ENCODE data around the gene APOBR. TPM values are rescaled to one million over a fixed set of nuclear protein-coding genes. Genes with fewer than 3 reads are reported as not detected.

Gene APOBR
- total and polyA plus RNA-seq, 4 experiments from 2014 or later = 0.12 to 9.9 (median 6.3) TPM

DNA sequence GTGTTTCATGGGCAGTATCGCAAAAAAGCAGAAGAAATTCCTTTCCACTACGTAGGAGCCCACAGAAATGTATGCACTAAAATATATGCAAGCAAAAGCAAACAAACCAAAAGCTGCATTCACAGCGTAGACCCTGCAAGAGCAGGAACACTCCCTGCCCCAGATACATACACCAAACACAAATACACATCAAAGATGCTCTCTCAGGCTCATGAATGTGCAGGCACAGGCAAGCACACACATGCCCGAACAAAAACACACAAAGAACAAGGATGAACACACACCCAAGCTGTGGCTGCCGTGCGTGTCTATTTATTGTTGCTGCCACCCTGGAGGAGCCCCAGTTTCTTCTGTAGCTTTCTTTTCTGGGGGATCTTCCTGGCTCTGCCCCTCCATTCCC, 42.6 kb downstream of the APOBR start:
- H3K9me3 ChIP-seq (ENCODE audit: control insufficient read depth in 1 of 2, low read length in 2 of 2) = no peaks in the 10 kb centered on the region
- H3K4me1 ChIP-seq (ENCODE audit: insufficient read depth, low read length) = peaks cover 37% of the 10 kb centered on the region
- H3K27me3 ChIP-seq (ENCODE audit: insufficient read depth, low read length) = no peaks in the 10 kb centered on the region
- H3K4me3 Mint-ChIP-seq = peak overlapping the region in 2 of 8 donors; percentile 12 to 25
- H3K27me3 Mint-ChIP-seq = no peaks in the 10 kb centered on the region
- DNase-seq = peak in 1 of 5 donors; percentile 11
- H3K36me3 Mint-ChIP-seq = peaks cover 4 to 6% of the 10 kb centered on the region in 2 donors
- CTCF ChIA-PET (ENCODE audit: partially characterized antibody) = no interaction called here
- no peak overlapping the region for H3K27ac ChIP-seq (ENCODE audit: low read depth, low read length)
- no peak overlapping the region for H3K4me3 ChIP-seq (ENCODE audit: low read length in 2 of 2)
- intact Hi-C loops (cut with micrococcal nuclease) = no loop called here
- H3K27ac Mint-ChIP-seq = peak overlapping the region in 6 of 7 donors; percentile 44 to 88 (median 78)
- POLR2A ChIA-PET (ENCODE audit: partially characterized antibody) = interaction anchor here (0.8 to 2.1 kb wide), 3 partner anchors 11 to 43 kb away, joined by 3 to 8 read pairs (median 7); partner anchors contain the start of genes APOBR and SGF29
- H3K9me3 Mint-ChIP-seq = peaks cover 0 to 6% (median 0%) of the 10 kb centered on the region in 8 donors
- H3K36me3 ChIP-seq (ENCODE audit: insufficient read depth, low read length) = no peaks in the 10 kb centered on the region
- peaks cover 30 to 56% (median 44%) of the 10 kb centered on the region in 4 donors for H3K4me1 Mint-ChIP-seq

DNA sequence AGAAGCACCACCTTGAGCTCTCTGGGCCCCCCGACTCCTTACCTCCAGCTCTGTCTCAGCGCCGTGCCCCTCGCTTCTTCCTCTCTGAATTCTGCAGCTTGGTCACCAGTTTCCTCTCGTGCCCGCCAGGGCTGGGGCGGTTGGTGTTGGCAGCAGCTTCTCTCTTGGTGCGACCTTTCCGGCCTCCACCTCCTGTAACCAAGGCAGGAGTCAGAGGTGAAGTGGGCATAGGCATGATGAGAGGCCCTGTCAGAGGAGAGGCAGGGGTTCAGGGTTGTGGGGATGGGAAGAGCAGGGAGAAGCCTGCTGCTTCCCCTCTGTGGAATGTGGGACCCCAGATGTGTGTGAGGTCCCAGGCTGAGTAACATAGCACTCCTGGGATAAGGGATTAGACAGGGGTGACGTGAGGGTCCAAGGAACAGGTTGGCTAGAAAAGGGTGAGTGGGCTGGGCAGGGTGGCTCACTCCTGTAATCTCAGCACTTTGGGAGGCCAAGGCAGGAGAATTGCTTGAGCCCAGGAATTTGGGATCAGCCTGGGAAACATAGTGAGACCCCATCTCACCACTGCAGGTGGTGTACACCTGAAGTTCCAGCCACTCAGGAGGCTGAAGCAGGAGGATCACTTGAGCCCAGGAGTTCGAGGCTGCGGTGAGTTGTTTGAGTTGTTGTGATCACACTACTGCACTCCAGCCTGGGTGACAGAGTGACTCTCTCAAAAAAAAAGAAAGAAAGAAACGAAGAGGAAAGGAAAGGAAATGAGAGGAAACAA, 43.7 kb downstream of the APOBR start:
- peaks cover 0 to 6% (median 0%) of the 10 kb centered on the region in 8 donors for H3K9me3 Mint-ChIP-seq
- no peaks in the 10 kb centered on the region for H3K36me3 ChIP-seq (ENCODE audit: insufficient read depth, low read length)
- H3K4me1 Mint-ChIP-seq = peaks cover 26 to 53% (median 43%) of the 10 kb centered on the region in 4 donors
- H3K27ac Mint-ChIP-seq = peak overlapping the region; percentile 44 to 88 (median 80)
- H3K27ac ChIP-seq (ENCODE audit: low read depth, low read length) = no peak overlapping the region
- intact Hi-C loops (cut with micrococcal nuclease) = no loop called here
- ChIA-PET POLR2A (ENCODE audit: partially characterized antibody) (interaction anchor here (2.1 kb wide), 2 partner anchors 16 kb away, joined by 5 to 7 read pairs; partner anchors contain the start of gene SGF29), CTCF (ENCODE audit: partially characterized antibody) (no interaction called here)
- H3K27me3 ChIP-seq (ENCODE audit: insufficient read depth, low read length) = no peaks in the 10 kb centered on the region
- no peak overlapping the region for H3K4me3 Mint-ChIP-seq
- DNase-seq = no peak
- peaks cover 0 to 2% of the 10 kb centered on the region in 2 donors for H3K27me3 Mint-ChIP-seq
- H3K36me3 Mint-ChIP-seq = peaks cover 4 to 6% of the 10 kb centered on the region in 2 donors
- H3K9me3 ChIP-seq (ENCODE audit: control insufficient read depth in 1 of 2, low read length in 2 of 2) = no peaks in the 10 kb centered on the region
- peaks cover 26% of the 10 kb centered on the region for H3K4me1 ChIP-seq (ENCODE audit: insufficient read depth, low read length)
- no peak overlapping the region for H3K4me3 ChIP-seq (ENCODE audit: low read length in 2 of 2)

DNA sequence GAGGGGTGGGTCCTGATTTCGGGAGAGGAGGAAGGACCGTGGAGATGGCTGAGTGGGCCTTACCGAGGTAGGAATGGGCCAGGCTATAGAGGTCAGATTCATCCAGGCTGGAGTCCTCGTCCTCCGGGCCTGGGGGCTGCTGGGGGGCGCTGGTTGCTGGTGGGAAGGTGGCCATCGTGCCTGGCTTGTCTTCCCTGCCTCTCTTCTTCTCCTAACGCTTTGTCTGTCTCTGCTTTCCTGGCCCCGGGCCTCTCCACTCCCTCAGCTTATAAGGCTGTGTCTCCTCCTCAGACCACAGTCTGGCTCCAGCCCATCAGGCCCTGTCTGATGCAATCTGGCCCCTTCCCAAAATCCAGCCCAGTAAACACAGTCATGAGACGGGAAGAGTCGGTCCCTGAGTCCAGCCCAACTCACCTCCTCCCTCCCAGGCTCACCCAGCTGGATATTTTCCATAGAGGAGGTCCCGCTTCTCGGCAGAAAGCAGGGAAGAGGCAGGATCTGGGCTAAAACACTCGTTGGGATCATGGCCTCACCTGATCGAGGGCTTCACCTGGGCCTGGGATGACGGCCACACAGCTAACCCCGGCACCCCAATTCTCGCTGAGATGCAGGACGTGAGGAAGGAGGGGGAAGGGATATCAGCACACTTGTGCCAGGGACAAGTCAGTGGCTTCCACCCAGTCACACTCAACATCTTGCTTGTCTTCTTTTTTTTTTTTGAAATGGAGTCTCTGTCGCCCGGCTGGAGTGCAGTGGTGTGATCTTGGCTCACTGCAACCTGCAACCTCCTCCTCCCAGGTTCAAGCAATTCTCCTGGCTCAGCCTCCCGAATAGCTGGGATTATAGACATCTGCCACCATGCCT, 44.5 kb downstream of the APOBR start, which contains the start of gene NUPR1:
Gene NUPR1, minus strand, starts transcription at position 242 of the 864 bp plus-strand sequence. Its CDS starts 67 bp downstream, at position 175.
- H3K4me1 Mint-ChIP-seq = peaks cover 23 to 46% (median 40%) of the 10 kb centered on the region in 4 donors
- Histone ChIP-seq H3K27me3 (ENCODE audit: insufficient read depth, low read length) (no peaks in the 10 kb centered on the region), H3K4me1 (ENCODE audit: insufficient read depth, low read length) (peaks cover 18% of the 10 kb centered on the region), H3K27ac (ENCODE audit: low read depth, low read length) (no peak within 1 kb of the TSS), H3K9me3 (ENCODE audit: control insufficient read depth in 1 of 2, low read length in 2 of 2) (no peaks in the 10 kb centered on the region), H3K4me3 (ENCODE audit: low read length in 2 of 2) (no peak within 1 kb of the TSS), H3K36me3 (ENCODE audit: insufficient read depth, low read length) (no peaks in the 10 kb centered on the region)
- CTCF ChIA-PET (ENCODE audit: partially characterized antibody) = no interaction called here
- H3K4me3 Mint-ChIP-seq = no peak within 1 kb of the TSS
- POLR2A ChIA-PET (ENCODE audit: partially characterized antibody) = interaction anchor here (1.2 to 2.1 kb wide), 2 partner anchors 15 to 45 kb away, joined by 5 read pairs; partner anchors contain the start of genes APOBR and SGF29
- H3K27me3 Mint-ChIP-seq = peaks cover 0 to 2% of the 10 kb centered on the region in 2 donors
- H3K27ac Mint-ChIP-seq = peak within 1 kb of the TSS; percentile 44 to 88 (median 80)
- peaks cover 4 to 6% of the 10 kb centered on the region in 2 donors for H3K36me3 Mint-ChIP-seq
- peaks cover 0 to 6% (median 0%) of the 10 kb centered on the region in 8 donors for H3K9me3 Mint-ChIP-seq
- intact Hi-C loops (cut with micrococcal nuclease) = no loop called here
- DNase-seq = no peak

DNA sequence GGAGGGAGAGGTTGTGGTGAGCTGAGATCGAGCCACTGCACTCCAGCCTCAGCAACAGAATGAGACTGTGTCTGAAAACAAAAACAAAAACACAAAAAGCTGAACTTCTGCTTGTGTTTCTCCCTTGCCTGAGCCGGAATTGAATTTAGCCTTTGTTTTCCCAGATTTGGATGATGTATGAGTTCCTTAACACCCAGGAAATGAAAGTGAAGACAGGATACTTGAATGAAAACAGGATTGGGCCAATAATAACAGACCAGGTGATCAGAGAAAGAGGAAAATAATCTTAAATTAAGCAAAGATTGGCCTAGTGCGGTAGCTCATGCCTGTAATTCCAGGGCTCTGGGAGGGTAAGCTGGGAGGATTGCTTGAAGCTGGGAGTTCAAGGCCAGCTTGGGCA, 45.9 kb downstream of the APOBR start:
- H3K4me3 Mint-ChIP-seq = no peak overlapping the region
- H3K36me3 ChIP-seq (ENCODE audit: insufficient read depth, low read length) = no peaks in the 10 kb centered on the region
- ChIA-PET POLR2A (ENCODE audit: partially characterized antibody) (interaction anchor here (2.1 kb wide), 1 partner anchor 14 kb away, joined by 5 read pairs; the partner anchor contains the start of gene SGF29), CTCF (ENCODE audit: partially characterized antibody) (interaction anchor here (1.2 to 1.8 kb wide), 2 partner anchors 9 to 46 kb away, joined by 5 read pairs; partner anchors contain the start of gene APOBR)
- H3K9me3 ChIP-seq (ENCODE audit: control insufficient read depth in 1 of 2, low read length in 2 of 2) = no peaks in the 10 kb centered on the region
- no peaks in the 10 kb centered on the region for H3K27me3 ChIP-seq (ENCODE audit: insufficient read depth, low read length)
- no peaks in the 10 kb centered on the region for H3K36me3 Mint-ChIP-seq
- no peak overlapping the region for H3K27ac ChIP-seq (ENCODE audit: low read depth, low read length)
- H3K4me1 ChIP-seq (ENCODE audit: insufficient read depth, low read length) = peaks cover 4% of the 10 kb centered on the region
- no peak overlapping the region for H3K4me3 ChIP-seq (ENCODE audit: low read length in 2 of 2)
- peak overlapping the region in 5 of 7 donors; percentile 11 to 69 (median 42) for H3K27ac Mint-ChIP-seq
- H3K4me1 Mint-ChIP-seq = peaks cover 11 to 33% (median 27%) of the 10 kb centered on the region in 4 donors
- no peak for DNase-seq
- H3K9me3 Mint-ChIP-seq = no peaks in the 10 kb centered on the region
- intact Hi-C loops (cut with micrococcal nuclease) = no loop called here
- H3K27me3 Mint-ChIP-seq = peaks cover 0 to 2% of the 10 kb centered on the region in 2 donors

DNA sequence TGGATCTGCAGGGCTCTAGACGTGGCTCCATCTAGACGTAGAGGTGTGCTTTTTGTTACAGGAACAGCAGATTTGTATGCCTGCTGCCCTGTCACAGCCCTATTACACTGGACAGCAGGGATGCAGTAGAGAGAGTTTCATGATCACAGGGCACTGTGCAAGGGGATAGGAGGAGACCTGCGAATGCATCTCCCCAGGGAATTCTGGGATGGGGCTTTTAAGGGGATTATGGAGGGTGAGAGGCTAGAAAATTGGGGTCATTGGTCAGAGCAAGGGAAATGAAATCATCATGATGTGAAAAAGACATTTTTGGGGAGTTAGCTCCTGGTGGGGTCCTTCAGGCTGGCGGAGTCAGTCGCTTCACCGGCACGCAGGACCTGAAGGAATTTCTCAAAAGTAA, 48.2 kb downstream of the APOBR start:
- H3K4me1 Mint-ChIP-seq = peaks cover 5 to 19% (median 14%) of the 10 kb centered on the region in 4 donors
- Histone ChIP-seq H3K36me3 (ENCODE audit: insufficient read depth, low read length) (no peaks in the 10 kb centered on the region), H3K27me3 (ENCODE audit: insufficient read depth, low read length) (no peaks in the 10 kb centered on the region), H3K27ac (ENCODE audit: low read depth, low read length) (no peak overlapping the region), H3K4me3 (ENCODE audit: low read length in 2 of 2) (no peak overlapping the region), H3K9me3 (ENCODE audit: control insufficient read depth in 1 of 2, low read length in 2 of 2) (no peaks in the 10 kb centered on the region), H3K4me1 (ENCODE audit: insufficient read depth, low read length) (no peaks in the 10 kb centered on the region)
- H3K36me3 Mint-ChIP-seq = no peaks in the 10 kb centered on the region
- H3K27me3 Mint-ChIP-seq = peaks cover 0 to 2% of the 10 kb centered on the region in 2 donors
- intact Hi-C loops (cut with micrococcal nuclease) = no loop called here
- H3K9me3 Mint-ChIP-seq = no peaks in the 10 kb centered on the region
- H3K27ac Mint-ChIP-seq = peak overlapping the region in 5 of 7 donors; percentile 9 to 70 (median 27)
- DNase-seq = no peak
- H3K4me3 Mint-ChIP-seq = no peak overlapping the region
- CTCF ChIA-PET (ENCODE audit: partially characterized antibody) = interaction anchor here (0.9 to 1.6 kb wide), 2 partner anchors 8 to 11 kb away, joined by 4 read pairs; partner anchors contain the start of gene SGF29
- POLR2A ChIA-PET (ENCODE audit: partially characterized antibody) = interaction anchor here (1.9 kb wide), 1 partner anchor 8 kb away, joined by 14 read pairs; no protein-coding TSS in a partner anchor

DNA sequence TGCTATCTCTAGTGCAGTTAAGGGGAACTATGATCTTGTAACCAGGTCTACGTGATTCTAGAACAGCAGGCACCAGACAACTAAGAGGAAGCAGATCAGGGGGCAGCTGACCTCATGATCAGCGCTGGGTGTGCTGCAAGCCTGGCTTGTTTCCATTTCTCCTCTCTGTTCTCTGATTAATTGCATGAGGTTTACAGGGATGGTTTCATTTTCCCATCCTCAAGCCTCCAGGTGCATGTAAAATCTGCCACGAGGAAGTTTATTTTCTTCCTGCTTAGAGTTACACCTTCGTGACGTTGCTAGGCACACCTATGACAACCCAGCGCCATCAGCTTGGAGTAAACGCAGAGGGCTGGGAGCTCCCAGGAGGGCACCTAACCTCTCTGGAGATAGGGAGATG, 48.6 kb downstream of the APOBR start:
- Mint-ChIP-seq H3K4me3 (no peak overlapping the region), H3K4me1 (peaks cover 5 to 15% (median 10%) of the 10 kb centered on the region in 4 donors), H3K36me3 (no peaks in the 10 kb centered on the region), H3K9me3 (no peaks in the 10 kb centered on the region), H3K27ac (peak overlapping the region in 4 of 7 donors; percentile 9 to 70 (median 32)), H3K27me3 (peaks cover 0 to 2% of the 10 kb centered on the region in 2 donors)
- H3K9me3 ChIP-seq (ENCODE audit: control insufficient read depth in 1 of 2, low read length in 2 of 2) = no peaks in the 10 kb centered on the region
- H3K27ac ChIP-seq (ENCODE audit: low read depth, low read length) = no peak overlapping the region
- no peaks in the 10 kb centered on the region for H3K4me1 ChIP-seq (ENCODE audit: insufficient read depth, low read length)
- H3K36me3 ChIP-seq (ENCODE audit: insufficient read depth, low read length) = no peaks in the 10 kb centered on the region
- DNase-seq = no peak
- CTCF ChIA-PET (ENCODE audit: partially characterized antibody) = interaction anchor here (0.9 kb wide), 1 partner anchor 8 kb away, joined by 4 read pairs; no protein-coding TSS in a partner anchor
- no peak overlapping the region for H3K4me3 ChIP-seq (ENCODE audit: low read length in 2 of 2)
- POLR2A ChIA-PET (ENCODE audit: partially characterized antibody) = interaction anchor here (1.3 to 1.9 kb wide), 2 partner anchors 9 to 52 kb away, joined by 3 to 14 read pairs; no protein-coding TSS in a partner anchor
- intact Hi-C loops (cut with micrococcal nuclease) = no loop called here
- H3K27me3 ChIP-seq (ENCODE audit: insufficient read depth, low read length) = no peaks in the 10 kb centered on the region
